Smooth muscle cell of bladder (primary cell): Measurements from ENCODE around the gene TMEM258. TPM values are rescaled to one million over a fixed set of nuclear protein-coding genes. Genes with fewer than 3 reads are reported as not detected.

ENCODE experiments used
- total RNA-seq: library from RNA; depleted of rRNA; stranded (reverse); fragments of >200 nt; gene quantifications from 2 replicates; pipeline ENCODE4 v1.2.3, GENCODE V29; 2014

Gene TMEM258
- total RNA-seq = 174 and 185 TPM in 2 replicates

GRCh38 chr11:61792310-61793082 is at the start of gene TMEM258, which contains the start of gene FEN1:
Gene TMEM258, minus strand, starts transcription at chr11:61792599. Its CDS starts 41 bp downstream, at chr11:61792558.
Gene FEN1, plus strand, starts transcription at chr11:61792911. Its CDS starts 2,451 bp downstream, at chr11:61795362.

GRCh38 chr11:61827571-61828378 is 35.4 kb upstream of the TMEM258 start, which contains the start of gene FADS2:
Gene FADS2, plus strand, starts transcription at chr11:61828300. Its CDS starts 91 bp downstream, at chr11:61828391.

GRCh38 chr11:61816736-61817455 is 24.5 kb upstream of the TMEM258 start, which contains the start of gene FADS1:
Gene FADS1, minus strand, starts transcription at chr11:61817003. Its CDS starts 74 bp downstream, at chr11:61816929.

GRCh38 chr11:61752117-61752924 is 40.1 kb downstream of the TMEM258 start, which contains the start of gene MYRF:
Gene MYRF, plus strand, starts transcription at chr11:61752636. Its CDS starts 109 bp downstream, at chr11:61752745.

Other genes starting within 250 kb of the TMEM258 start
- gene SYT7, start 211.5 kb downstream of the TMEM258 start, total RNA-seq = 0.74 and 1.4 TPM in 2 replicates
- gene DAGLA, start 112.2 kb downstream of the TMEM258 start, total RNA-seq = 1.3 and 1.8 TPM in 2 replicates
- under 0.01 and 0.65 TPM in 2 replicates for gene MYRF, start 40.0 kb downstream of the TMEM258 start, total RNA-seq
- 4.4 and 6.0 TPM in 2 replicates for gene FEN1, start 312 bp upstream of the TMEM258 start, total RNA-seq
- 154 and 160 TPM in 2 replicates for gene FADS1, start 24.4 kb upstream of the TMEM258 start, total RNA-seq
- gene FADS2, start 35.7 kb upstream of the TMEM258 start, total RNA-seq = 319 and 396 TPM in 2 replicates
- 74.4 and 103 TPM in 2 replicates for gene FADS3, start 98.9 kb upstream of the TMEM258 start, total RNA-seq
- 4.3 and 5.9 TPM in 2 replicates for gene RAB3IL1, start 125.0 kb upstream of the TMEM258 start, total RNA-seq
- 5.5 and 7.3 TPM in 2 replicates for gene BEST1, start 157.8 kb upstream of the TMEM258 start, total RNA-seq
- gene FTH1, start 175.0 kb upstream of the TMEM258 start, total RNA-seq = 1,182 and 1,905 TPM in 2 replicates